NCI-H2196 treated with DMSO at 0.1 percent for 48 hours (cell line): ENCODE measurements around the gene SFSWAP.
"Not testable (repeated sequence)": the region's sequence is repeated elsewhere in the genome, so short reads cannot be mapped to it uniquely, and the experiment has no call there.

Source experiments
- DNase-seq: peaks from one replicate; lab custom pipeline; 2025; ENCODE audit not compliant: unreplicated experiment; lab: John Stamatoyannopoulos, UW

The SFSWAP gene

DNA sequence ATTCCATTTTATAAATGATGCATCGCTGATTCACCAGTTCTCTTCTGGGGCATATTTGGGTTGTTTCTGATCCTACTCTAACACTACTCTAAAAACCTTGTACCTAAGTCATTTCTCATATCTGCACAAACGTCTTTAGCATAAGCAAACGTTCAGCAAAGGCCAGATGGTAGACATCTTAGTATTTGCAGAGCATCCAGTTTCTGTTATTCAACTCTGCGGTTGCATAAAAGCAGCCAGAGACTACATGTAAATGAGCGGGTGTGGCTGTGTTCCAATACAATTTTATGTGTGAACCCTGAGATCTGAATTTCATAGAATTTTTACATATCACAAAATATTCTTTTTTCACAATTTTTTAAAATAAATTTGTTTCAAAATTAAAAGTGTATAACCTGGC is 94.5 kb downstream of the SFSWAP start:
- no peak for DNase-seq

DNA sequence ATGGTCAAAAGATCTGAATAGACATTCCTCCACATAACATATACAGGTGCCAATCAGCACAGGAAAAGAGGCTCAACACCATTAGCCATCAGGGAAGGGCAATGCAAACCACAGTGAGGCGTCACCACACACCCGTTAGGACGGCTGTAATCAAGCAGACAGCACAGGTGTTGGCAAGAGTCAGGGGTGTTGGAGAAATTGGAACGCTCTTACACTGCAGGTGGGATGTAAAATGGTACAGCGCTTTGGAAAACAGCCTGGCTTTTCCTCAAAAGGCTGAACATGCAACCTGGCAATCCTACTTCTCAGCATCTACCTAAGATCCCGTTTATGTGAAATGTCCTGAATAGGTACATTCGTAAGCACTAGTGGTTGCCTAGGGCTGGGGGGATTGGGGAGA is 95.8 kb downstream of the SFSWAP start:
- DNase-seq = no peak

DNA sequence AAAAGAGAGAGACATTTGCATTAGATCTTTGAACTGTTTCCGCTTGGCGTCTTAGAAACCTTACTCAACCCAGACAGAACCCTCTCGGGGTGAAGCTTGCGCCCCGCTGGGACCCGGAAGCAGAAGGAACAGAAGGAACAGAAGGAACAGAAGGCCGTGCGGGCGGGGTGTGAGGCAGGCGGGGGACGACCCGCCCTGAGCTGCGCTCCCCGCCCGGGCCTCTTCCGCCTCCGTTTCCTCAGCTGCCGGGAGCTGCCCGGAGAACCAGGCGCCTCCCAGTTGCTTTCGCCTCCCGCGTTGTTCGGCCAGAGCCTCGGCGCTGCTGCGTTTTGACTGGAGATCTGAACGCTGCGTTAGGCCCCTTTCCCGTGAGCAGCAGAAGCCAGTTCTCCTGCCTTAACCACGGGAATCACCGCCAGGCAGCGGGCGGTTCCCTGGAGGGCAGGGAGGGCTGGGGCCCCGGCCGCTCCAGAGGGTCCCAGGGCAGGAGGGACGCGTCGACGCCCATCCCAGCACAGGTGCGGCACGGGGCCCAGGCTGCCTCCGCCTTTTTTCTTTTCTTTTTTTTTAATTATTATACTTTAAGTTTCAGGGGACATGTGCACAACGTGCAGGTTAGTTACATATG is 98.0 kb downstream of the SFSWAP start:
- DNase-seq = no peak

DNA sequence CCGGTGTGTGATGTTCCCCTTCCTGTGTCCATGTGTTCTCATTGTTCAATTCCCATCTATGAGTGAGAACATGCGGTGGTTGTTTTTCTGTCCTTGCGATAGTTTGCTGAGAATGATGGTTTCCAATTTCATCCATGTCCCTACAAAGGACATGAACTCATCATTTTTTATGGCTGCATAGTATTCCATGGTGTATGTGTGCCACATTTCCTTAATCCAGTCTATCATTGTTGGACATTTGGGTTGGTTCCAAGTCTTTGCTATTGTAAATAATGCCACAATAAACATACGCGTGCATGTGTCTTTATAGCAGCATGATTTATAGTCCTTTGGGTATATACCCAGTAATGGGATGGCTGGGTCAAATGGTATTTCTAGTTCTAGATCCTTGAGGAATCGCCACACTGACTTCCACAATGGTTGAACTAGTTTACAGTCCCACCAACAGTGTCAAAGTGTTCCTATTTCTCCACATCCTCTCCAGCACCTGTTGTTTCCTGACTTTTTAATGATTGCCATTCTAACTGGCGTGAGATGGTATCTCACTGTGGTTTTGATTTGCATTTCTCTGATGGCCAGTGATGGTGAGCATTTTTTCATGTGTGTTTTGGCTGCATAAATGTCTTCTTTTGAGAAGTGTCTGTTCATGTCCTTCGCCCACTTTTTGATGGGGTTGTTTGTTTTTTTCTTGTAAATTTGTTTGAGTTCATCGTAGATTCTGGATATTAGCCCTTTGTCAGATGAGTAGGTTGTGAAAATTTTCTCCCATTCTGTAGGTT is 98.8 kb downstream of the SFSWAP start:
- DNase-seq = not testable (repeated sequence)

- no peak for DNase-seq
Observed at GRCh38 chr12:131810726-131811125, 99.8 kb downstream of the SFSWAP start.

- DNase-seq = no peak
Observed at GRCh38 chr12:131815131-131815530, 104.2 kb downstream of the SFSWAP start.

GRCh38 chr12:131816495-131816894 is 105.6 kb downstream of the SFSWAP start:
- no peak for DNase-seq

DNA sequence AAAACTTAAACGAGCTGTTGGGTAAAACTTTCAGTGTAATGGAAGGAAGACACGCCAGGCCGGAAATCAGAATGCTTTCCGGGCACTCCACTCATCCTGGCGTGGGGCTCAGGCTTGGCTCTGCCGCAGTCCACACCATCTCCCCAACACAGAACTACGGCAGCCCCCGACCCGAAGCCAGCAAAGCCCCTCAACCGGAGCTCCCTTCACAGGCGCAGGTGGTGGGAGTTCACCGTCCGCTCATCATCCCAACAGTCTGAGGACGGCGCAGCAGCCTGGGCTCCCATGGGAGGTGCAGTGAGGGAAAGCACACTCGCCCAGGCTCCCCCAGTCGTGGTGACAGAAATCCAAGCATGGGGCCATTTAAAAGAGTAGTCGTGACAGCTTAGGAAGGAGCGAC is 106.4 kb downstream of the SFSWAP start:
- DNase-seq = no peak

DNA sequence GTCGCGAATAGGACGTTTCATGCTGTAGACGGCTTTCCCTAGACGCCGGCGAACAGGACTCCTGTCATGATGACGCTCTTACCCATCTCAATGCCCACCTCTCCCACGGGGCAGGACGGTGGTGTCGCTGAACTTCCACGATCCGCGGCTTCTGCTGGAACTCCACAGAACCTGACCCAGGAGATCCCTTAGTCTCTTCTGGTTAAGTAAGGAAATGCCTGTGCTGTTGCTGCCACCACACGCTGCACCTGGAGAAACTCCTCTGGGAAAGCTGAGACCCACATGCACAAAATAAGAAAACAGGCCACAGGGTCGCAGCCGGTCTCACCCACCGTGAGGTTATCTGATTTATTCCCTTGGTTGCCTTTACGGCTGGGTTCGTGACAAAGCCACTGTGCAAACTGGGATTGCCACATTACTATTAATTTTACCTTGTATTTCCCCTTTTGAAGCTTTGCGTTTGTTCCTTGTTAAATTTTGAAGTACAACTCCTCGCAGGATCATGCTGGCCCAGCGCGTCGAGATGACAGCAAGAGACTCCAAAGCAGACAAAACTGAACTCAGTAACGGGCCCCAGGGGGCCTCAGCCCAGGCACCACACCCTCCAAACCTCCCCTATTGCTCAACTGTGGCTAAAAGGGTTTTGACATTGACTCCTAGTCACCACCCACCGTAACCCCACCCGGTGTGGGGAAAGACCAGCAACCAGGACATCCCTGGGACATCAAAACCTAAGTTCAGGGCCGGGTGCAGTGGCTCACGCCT is 108.1 kb downstream of the SFSWAP start:
- no peak for DNase-seq

- no peak for DNase-seq
Observed at GRCh38 chr12:131824450-131824849, 113.6 kb downstream of the SFSWAP start.

DNA sequence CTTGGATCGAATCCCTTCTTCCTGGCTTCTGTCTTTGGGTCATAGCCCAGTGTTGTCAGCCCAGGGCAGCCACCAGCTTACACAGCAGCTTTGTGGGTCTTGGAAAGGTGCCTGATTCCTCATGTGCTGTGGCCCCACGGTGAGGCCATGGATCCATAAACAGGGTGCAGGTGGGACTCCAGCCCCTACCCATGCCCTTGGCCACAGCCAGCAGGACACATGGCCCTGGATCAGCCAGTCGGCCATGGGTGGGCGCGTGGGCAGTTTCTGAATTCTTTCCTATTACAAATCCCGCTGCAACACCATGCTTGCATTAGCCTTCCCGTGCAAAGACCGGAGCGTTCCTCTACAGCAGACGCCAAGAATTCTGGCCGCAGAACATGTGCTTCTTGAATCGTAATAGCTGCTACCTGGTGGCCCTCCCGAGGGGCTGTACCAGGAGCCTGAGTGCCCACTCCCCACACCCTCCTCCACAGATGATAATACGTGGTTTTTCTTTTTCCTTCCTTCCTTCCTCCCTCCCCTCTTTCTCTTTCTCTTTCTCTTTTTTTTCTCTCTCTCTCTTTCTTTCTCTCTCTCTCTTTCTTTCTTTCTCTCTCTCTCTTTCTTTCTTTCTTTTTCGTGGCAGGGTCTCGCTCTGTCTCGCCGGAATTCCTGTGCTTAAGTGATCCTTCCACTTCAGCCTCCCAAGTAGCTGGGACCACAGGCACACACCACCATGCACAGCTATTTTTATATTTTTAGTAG is 114.4 kb downstream of the SFSWAP start:
- DNase-seq = no peak

GRCh38 chr12:131826097-131826928 is 115.4 kb downstream of the SFSWAP start:
- no peak for DNase-seq

GRCh38 chr12:131827961-131828534 is 117.2 kb downstream of the SFSWAP start, which contains the start of gene MMP17:
MMP17 (plus strand) TSS chr12:131828393; CDS start chr12:131828495, 102 bp downstream.
- no peak for DNase-seq

DNA sequence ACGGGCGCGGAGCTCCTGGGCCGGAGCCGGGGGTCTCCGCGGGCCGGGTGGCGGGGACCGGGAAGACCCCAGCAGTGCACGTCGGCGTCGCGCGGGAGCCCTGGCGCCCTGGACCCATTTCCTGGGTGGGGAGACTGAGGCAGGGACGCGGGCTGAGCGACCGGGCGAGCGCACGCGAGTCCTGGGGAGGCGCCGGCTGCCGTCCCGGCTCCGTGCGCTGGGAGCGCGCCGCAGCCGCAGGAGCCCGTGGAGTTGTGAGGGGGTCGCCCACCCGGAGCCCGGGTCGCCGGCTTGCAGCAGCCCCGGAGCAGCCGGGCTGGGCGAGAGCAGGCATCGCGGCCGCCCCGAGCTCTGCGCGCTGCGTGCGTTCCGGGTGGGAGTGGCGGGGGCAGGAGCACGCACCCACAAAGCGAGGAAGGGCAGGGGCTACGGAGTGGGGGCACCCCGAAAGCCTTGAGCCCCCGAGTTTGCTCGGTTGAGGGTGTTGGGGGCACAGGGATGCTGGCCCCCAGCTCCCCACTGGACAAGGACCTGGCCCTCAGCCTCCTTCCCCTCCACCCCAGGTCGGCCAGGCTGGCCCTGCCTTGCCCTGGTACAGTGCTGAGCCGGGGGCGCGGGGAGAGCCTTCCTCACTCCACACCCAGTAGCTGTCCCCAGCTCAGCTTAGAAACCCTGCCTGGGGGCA is 117.9 kb downstream of the SFSWAP start:
- DNase-seq = no peak

GRCh38 chr12:131829356-131829747 is 118.5 kb downstream of the SFSWAP start:
- no peak for DNase-seq

DNA sequence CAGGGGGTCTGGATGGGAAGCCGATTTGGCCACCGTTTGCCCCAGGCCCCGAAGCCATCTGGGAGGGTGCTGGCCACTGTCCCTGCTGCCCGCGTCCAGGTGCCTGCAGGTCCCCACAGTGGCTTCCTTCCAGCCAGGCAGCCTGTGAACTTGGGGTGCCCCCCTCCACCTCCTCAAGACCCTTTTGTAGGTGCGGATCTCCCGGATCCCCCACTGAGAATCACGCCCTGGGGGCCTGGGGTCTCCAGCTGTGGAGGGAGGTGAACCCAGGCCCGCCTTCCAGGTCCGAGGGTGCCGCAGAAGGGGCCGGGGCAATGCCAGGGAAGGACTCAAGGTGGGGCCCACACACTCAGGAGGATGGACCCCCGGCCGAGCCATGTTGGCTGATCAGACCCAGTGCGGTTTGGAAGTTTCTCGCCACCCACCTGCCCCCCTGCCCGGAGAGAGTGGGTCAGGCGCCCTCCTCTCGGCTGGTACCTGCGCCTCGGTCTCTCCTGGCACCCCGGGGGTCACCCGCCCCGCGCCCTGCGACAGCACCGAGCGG is 119.0 kb downstream of the SFSWAP start:
- no peak for DNase-seq

GRCh38 chr12:131830335-131830913 is 119.5 kb downstream of the SFSWAP start:
- DNase-seq = peak; percentile 62

DNA sequence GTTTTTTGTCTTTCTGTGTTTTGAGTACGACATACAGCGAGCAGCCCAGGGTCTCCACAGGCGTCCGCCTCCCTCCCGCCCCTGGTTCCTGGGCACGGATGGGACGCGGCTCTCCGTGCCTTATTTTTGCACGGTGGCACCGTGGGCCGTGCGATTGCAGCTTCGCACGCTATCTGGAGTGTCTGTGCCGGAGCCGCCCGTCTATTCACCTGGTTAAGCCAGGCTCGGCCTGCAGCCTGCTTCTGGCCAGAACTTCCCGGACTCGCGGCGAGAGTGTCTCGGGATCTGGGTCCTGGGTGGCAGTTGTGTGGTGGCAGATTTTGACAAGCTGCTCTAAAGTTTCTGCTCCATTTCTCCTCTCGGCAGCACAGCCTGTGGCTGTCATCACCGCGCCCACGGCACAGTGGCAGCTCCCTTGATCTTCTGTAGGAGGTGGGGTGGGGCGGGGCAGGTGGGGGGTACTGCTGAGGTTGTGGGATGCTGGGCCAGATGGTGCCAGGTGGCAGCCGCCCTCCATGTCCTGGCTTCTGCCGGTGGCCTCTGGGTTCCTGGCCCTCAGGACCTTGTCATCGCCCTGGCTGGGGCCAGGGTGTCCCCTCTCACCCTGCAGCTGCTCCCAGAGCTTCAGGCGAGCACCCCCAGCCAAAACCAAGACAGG is 120.2 kb downstream of the SFSWAP start:
- no peak for DNase-seq
